Stimulated activated CD8-positive, alpha-beta memory T cell treated with anti-CD3 and anti-CD28 coated beads, Interleukin-7, amount 100 ng/mL, for 24 hours (primary cell): ENCODE data around the gene LELP1.
"Not testable (repeated sequence)": the region's sequence is repeated elsewhere in the genome, so short reads cannot be mapped to it uniquely, and the experiment has no call there.

Experiments
- DNase-seq: peaks from one replicate; pipeline ENCODE4 v3.0.0-alpha.2; 2020; ENCODE audit warnings: low read depth

Gene LELP1

DNA sequence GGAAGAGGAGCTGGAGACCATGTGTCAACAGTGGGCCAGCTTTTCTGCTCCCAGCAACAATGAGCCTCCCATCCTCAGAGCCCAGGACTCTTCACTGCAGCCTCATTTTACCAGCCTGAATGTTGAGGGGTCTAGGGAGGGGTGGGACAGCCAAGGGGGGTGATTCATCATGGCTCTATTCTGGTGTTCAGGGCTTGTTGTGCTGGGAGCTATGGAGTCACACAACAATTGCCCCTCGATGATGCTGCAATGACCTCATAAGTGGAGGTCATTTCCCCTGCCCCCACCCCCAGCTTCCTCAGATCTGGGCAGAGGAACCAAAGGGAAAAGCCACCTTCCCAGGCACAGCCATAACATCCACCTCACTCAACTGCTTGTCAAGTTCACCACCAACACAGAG is at the start of gene LELP1:
Gene LELP1 (plus strand): TSS at position 301 of the 400 bp plus-strand sequence. CDS start 1,278 bp downstream, outside the sequence.
- no peak for DNase-seq

DNA sequence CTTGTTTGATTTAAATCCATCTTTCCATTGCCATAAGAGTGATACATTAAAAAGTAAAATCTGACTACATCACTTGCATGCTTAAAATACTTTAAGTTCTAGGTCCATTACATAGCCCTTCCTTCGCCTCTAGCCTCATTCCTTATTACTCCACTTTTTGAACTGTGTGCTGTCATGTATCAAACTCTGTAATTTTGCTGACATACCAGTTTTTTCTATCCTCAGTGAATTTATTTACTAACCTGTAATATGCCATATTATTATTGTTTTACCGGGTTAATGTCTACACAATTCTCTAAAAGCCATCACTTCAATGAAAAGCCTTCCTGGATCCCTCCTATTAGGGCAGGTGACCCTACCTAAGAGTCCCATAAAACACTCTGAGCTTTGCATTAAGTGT is 47.7 kb upstream of the LELP1 start:
- DNase-seq = no peak

DNA sequence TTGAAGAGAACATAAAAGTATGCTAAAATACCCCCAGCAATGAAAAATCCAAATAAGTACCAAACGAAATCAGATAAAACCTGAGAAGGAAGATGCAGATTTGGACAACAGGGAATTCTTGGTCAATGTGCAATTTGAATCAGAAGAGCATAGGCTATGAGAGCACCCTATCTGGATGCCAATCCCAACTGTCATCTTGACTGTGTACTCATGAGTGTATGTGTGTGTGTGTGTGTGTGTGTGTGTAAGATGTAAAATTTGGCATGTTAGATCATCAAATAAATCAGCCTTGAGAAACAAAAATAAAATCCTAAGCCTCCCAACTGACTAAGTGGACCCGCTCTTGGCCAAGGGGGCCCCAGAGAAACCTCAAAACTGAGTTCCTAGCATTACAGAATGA is 34.5 kb upstream of the LELP1 start:
- no peak for DNase-seq

DNA sequence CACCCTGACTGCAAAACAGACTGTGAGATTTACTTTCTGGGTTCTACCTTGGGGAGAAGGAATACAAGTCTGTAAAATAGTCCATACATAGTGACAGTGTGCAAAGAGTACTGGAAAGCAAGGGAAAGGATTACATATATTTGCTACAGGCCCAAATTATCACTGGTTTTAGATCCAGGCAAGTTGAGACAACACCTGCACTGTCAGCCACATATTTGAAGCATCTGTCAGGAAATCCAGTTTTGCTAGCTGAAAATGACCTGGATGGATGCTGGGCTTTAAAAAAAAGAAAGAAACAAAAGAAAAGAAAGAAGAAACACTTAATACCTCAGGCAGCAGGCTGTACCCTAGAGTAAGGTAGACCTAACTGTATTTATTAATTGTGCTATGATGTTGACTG is 28.6 kb upstream of the LELP1 start:
- no peak for DNase-seq

DNA sequence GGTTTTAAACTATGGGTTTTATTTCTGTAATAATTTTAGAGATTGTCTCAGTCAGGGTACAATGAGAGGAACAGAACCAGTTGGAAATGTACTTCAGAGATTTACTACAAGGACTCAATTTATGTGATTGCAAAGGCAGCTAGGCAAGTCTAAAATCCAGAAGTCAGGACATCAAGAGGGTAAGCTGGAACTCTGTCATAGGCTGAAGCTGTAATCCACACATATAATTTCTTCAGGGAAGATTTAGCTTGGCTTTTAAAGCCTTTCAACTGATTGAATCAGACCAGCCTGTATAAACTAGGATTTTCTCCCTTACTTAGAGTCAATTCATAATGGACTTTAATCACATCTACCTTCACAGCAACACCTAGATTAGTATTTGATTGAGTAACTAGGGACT is 24.3 kb upstream of the LELP1 start:
- no peak for DNase-seq

DNA sequence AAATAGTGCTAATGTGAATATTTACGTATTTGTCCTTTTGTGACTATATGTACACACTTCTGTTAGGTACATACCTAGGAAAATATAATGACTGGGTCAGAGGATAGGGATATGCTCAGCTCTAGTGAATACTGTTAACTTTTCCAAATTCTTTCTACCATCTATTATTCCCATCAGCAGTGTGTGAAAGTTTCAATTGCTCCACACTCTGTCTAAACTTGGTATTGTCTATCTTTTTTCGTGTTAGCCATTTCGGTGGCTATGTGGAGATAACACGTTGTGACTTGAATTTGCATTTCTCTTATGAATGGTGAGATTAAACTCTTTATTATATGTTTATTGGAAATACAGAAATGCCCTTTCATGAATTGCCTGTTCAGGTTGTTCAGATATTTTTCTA is 22.7 kb upstream of the LELP1 start:
- DNase-seq = no peak

DNA sequence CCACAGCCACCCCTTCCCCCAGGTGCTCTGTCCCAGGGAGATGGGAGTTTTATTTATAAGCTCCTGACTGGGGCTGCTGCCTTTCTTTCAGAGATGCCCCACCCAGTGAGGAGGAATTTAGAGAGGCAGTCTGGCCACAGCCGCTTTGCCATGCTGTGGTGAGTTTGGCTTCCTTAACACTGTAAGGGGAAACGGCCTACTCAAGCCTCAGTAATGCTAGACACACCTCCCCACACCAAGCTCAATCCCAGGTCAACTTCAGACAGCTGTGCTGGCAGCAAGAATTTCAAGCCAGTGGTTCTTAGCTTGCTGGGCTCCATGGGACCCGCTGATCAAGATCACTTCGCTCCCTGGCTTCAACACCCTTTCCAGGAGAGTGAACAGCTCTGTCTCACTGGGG is 14.9 kb upstream of the LELP1 start:
- DNase-seq = not testable (repeated sequence)

DNA sequence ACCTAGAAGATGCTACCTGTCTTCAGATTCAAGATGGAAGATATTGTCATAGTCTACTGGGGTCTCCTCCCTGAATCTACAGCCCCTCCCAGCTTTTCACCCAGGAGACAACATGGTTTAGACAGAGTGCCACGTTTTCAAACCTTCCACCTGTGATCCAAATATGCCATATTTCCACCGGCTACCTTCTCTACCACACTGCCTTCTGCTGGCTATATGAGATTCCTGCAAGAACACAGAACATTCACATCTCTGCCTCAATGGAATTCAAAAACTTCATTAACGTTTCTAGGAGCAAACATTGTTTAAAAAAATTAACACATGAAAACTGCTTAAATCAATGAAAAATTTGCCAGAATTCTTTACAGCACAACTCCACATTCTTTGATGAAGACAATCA is 12.9 kb upstream of the LELP1 start:
- no peak for DNase-seq

DNA sequence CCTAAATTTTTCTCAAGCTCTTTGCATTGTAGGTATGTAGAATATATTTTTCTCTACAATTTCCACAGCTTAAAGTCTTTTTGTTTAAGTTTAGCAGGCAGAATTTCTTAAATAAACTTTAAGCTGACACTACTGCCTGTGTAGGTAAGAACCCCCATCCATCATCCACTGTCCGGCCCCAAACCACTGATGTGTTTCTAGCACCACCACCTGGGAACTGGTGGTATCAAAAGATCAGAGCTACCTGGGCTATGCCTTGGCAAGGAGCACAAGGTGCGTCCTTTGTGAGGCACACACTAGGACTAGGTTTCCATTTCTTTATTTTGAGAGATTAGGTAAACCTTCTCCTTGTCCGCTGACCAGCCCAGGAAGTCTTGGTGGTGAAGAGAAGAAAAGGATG is 10.5 kb upstream of the LELP1 start:
- DNase-seq = no peak

DNA sequence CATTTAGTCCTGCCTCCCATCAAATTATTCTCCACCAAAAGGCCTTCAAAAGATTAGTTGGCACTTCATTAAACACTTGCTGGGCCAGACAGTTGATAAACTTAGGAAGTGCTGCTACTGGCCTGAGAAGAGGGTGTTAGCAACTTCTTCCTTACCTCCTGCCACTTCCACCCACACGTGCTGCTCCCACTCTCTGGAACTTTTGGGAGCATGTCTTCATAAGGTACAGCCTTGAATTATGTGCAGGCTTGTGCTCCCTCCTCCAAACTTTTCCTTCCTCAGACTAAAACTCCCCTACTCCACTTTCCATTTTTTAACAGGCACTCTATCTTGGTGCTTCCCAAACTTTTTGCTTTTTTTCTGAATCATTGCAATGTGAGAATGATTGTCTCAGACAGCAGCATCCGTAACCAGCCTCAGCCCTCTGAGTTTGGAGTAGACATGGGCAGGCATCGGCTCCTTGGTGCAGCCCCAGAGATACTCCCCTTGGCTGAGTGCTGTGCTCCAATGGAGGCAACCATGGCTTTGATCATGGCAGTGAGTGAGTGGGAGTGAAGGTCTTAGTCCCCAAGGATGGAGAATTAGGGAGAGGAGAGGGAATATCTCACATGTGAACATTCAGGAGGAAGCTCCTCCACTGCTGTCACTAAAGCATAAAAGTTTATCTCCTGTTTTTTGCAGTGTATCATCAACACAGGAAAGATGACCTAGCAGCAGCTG is 8.7 kb upstream of the LELP1 start:
- DNase-seq = no peak

DNA sequence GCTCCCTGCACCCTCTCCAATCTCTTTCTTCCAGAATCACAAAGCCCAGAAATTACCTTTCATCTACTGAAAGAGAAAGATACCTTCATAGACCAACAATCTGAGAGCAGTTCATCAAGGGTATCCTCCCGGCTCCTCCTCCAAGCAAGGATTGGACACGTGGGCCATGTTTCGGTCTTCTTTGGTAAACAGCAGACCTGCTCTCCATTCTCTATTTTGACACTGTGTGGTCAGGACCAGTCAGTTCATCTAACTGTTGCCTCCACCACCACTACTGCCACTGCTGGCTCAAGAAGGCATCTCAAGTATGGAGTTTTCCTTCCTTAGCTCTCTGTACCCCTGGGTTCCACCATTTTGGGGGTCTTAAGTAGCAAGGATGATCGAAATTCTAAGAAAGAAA is 8.0 kb upstream of the LELP1 start:
- no peak for DNase-seq

DNA sequence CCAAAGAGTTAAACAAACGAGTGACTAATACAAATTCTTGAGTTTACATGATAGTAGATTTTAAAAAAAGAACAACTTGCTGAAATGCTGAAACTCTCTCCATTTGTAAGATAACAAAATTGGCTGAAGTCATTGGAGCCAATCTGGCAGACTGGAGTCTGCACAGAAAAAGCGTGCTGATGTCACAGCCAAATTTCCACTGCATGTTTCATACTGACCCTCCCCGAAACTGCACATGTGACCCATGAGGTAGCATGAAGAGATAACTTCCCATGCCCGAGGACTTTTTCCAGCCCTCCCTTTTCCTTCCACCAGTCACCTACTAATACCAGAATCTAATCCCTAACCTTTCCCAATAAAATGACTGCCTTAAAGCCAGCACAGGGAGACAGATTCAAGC is 1.2 kb upstream of the LELP1 start:
- DNase-seq = no peak

DNA sequence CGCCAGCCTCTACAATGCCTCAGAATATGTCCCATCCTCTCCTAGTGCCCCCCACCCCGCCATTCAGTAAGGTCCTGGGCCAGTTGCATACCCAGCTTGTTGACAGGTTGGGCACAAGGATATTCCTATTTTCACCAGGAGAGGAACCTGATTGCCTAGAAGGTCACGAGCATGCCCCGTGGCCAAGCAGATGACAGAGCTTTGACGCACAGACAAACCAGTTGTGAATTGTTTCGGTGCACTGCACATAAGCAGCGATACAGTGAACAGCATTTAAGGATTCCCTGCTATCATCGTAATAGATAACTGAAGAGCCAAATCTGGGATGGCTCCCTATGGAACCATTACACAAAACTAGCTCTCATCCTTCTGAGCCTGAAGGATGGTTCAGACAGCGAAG is 3.4 kb downstream of the LELP1 start:
- DNase-seq = no peak

DNA sequence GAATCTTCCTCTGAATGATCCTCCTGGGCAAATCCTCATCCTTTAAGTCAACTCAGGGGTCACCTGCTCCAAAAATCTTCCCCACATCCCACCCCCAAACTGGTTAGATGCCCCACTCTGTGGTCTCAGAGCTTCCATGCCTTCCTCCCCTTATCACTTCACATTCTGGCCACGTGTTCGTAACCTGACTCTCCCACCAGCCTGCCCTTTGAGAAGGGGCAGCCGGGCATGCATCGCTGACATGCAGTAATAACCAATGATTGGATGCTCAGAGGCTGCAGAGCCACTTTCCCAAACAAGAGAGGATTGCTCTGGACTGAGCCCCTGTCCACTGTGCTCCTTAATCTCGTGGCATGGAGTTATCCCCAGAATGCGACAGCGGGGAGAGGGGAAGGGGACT is 7.0 kb downstream of the LELP1 start:
- no peak for DNase-seq

DNA sequence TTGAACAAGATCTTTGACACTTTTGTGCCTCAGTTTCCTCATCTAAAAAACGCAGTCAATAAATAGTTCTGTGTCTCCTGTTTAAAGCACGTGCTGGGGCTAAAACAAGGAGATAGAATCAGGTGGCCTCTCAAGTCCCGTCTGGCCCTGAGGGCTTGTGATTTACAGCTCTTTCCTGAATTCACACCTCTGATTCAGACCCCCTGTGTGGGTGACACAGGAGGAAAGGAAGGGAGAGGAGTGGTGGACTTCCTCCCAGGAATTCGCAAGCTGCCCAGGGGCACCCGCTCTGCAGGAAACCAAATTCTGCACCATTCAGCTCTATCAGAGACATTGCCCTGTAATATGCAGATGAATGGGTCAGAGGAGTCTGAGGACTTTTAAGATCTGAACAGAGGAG is 9.0 kb downstream of the LELP1 start:
- DNase-seq = no peak

DNA sequence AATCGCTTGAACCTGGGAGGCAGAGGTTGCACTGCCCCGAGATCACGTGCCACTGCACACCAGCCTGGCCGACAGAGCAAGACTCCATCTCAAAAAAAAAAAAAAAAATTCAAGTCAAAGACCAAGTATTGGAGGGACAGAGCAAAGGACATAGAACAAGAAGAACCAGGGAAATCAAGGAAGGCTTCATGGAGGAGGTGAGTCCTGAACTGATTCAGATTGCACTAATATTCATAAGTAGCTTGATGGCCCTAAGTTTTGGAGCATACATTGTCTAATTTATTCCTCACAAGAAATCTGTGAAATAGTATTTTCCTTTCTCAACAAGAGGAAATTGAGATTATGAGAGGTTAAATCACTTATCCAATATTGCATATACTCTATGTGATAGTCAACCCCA is 10.3 kb downstream of the LELP1 start:
- DNase-seq = no peak

DNA sequence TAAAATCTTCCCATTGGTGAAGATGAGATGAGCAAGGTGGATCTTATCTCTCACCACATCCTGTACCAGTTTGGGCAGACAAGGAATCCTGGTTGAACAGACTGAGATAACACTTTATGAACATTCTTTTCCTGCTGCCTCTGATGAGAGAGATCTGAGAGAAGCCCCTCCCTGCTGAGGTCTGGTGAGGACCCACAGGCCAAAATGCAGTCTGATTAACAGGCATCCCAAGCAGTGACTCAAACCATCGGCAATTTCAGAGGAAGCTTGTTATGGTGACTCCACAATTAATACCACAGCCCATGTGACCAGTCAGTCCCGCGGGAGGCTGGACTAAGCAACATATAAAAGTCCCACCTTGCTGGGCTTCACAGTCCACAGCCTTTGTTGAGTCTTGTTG is 14.0 kb downstream of the LELP1 start, which contains the start of gene PRR9:
Gene PRR9 (plus strand): TSS at position 373 of the 400 bp plus-strand sequence. CDS start 561 bp downstream, outside the sequence.
- no peak for DNase-seq

DNA sequence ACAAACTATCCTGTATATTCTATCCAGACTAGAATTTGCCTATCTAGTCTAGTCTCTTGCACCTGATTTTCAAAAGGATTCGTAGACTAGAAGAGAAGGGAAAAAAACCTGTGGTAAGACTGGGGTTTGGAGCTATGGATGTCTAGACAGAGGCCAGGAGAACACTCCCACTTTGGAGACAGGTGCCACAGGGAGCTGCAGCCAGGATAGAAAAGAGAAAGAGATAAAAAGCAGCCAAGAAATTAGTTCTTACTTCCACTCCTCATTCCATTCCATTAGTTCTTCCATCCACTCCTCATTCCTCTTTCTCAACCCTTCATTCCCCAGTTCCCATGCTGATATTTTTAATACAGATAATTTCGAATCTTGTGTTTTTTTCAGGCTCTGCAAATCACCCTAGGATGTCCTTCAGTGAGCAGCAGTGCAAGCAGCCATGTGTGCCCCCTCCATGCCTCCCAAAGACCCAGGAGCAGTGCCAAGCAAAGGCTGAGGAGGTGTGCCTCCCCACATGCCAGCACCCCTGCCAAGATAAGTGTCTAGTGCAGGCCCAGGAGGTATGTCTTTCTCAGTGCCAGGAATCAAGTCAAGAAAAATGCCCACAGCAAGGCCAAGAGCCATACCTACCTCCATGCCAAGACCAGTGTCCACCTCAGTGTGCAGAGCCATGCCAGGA is 14.7 kb downstream of the LELP1 start:
- DNase-seq = no peak

DNA sequence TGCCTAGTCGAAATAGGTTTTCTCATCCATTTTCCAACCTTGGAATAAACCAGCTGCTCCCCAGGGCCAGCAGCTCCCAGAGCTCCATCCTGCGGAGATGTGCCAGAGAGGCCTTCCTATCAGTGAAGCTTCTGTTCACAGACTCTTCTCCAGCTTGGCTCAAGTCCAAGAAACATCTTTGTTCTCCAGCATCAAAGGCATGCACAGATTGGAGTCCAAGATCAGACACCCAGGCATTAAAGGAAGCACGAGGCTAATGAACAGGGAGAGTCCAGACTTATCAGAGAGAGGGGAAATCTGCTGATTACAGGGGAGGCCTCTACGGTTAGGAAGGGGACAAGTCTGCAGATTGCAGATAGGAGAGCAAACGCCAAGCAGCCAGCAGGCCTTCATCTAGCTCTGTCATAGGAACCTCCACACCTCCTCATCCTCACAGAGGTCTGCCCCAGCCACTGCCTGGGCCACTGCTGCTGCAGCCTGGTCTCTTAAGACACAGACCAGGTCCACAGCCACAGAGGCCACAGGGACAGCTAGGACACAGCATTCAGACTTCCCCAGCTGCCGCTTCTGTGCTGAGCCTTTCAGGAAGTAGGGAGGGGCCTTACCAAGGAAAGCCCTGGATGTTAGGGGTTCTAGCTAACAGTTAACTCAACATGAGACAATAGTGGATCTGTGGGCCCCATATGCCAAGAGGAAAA is 17.5 kb downstream of the LELP1 start:
- DNase-seq = no peak

DNA sequence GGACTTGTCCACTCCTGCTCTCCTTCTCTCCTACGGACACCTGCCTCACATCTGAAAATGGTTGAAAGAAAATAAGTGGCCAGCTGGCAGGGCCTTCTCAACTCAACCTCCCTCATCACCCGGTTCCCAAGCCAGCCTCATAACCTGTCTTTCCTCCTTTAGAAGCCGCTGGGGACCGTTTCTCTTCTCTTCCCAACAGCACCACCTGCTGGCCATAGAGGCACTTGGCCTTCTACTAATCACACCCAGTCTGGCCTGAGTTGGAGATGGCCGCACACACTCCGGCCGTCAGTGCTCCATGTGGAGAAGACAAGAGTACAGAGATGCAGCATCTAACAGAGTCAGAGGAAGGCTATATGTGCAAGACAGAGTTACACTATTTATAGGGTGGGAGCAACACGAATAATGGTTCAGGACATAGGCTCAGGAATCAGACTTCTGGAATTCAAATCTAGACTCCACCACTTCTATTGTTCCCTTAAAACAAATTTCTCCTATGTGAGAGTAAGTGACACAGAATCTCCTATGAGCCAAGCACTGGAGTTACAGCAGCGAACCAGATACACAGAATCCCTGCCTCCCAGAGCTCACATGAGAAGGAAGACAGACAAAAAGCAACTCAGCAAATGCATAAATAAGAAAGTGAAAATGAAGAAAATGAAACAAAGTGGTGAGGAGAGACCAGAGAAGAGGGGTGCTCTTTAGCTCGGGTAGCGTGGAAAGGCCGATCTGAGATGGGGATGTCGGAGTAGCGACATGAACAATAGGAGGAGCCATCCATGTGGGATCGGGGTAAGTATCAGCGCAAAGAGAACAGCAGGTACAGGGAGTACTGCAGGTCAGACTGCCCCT is 20.0 kb downstream of the LELP1 start:
- DNase-seq = peak; percentile 22

DNA sequence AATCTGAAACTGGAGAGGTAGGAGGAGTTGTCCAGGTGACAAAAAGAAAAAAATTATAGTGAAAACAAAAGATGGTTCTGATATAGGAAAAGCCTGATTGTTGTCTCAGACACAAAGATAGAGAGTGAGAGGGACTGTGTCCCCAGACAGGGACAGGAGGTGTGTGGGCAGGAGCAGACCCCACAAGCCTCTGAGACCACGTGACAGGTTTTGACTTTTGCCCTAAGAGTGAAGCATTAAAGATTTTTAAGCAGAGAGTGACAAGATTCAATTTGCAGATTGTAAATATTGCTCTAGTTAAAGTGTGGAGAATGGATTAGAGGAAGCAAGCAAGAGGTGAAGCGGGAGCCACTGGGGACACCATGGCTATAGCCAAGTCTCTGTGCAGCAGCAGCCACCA is 24.6 kb downstream of the LELP1 start:
- no peak for DNase-seq

DNA sequence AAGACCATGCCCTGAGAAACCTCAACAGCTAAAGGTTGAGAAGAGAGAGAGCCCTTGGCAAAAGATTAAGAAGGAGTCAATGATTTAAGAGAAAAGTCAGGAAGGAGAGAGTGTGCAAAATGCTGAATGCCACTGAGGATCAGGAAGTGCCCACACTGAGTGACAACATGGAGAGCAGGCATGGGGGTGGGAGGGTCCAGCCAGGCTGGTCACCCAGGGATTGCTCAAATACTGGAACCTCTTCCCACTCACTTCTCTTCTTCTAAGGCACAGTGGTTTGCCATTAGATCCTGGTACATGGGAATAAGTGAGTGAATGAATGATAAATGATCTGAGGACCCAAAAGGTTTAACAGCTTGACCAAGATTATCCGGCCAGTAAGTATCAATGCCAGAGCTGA is 25.3 kb downstream of the LELP1 start:
- no peak for DNase-seq
